Neural cell (in vitro differentiated cells): ENCODE results near the gene DCDC2. TPM values are rescaled to one million over a fixed set of nuclear protein-coding genes. Genes with fewer than 3 reads are reported as not detected.
A peak's percentile ranks its signal among the peaks of the same experiment; 100 is the strongest.

Source experiments
- H2AFZ ChIP-seq: fragments of 200-600, 300-800 bp; sonication (generic), shearing (Covaris generic); 2 replicates; pipeline ENCODE4 v1.6.0; 2014; ENCODE audit warnings: low read depth, mild to moderate bottlenecking, antibody characterized with exemption, low read length, moderate library complexity
- H3F3A ChIP-seq: fragments of 200-600 bp; shearing (Covaris generic); 2 replicates; pipeline ENCODE4 v1.6.1; 2016; ENCODE audit warnings: mild to moderate bottlenecking, moderate library complexity, mixed read lengths, antibody characterized with exemption, low read length; ENCODE audit not compliant: insufficient read depth, poor library complexity, severe bottlenecking
- H3K27ac ChIP-seq: fragments of 200-600, 300-800 bp; sonication (generic), shearing (Covaris generic); 2 replicates; pipeline ENCODE4 v1.5.1; 2014; ENCODE audit warnings: mild to moderate bottlenecking, low read length, moderate library complexity
- H3K27me3 ChIP-seq: fragments of 300-800, 200-600 bp; sonication (generic), shearing (Covaris generic); 2 replicates; pipeline ENCODE4 v1.6.0; 2014; ENCODE audit warnings: mild to moderate bottlenecking, low read depth, low read length, moderate library complexity; ENCODE audit not compliant: insufficient read depth
- H3K36me3 ChIP-seq: fragments of 300-800, 200-600 bp; sonication (generic), shearing (Covaris generic); 2 replicates; pipeline ENCODE4 v1.5.1; 2014; ENCODE audit warnings: mild to moderate bottlenecking, antibody characterized with exemption, low read length, moderate library complexity; ENCODE audit not compliant: insufficient read depth
- H3K4me2 ChIP-seq: fragments of 300-800, 200-600 bp; sonication (generic), shearing (Covaris generic); 2 replicates; pipeline ENCODE4 v1.6.0; 2014; ENCODE audit warnings: mild to moderate bottlenecking, low read length
- H3K4me3 ChIP-seq: fragments of 300-800, 200-600 bp; sonication (generic), shearing (Covaris generic); 2 replicates; pipeline ENCODE4 v1.5.1; 2014; ENCODE audit warnings: mild to moderate bottlenecking, low read length, moderate library complexity
- H3K79me2 ChIP-seq: fragments of 200-600 bp; shearing (Covaris generic); replicated peaks from 2 replicates; pipeline ENCODE4 v1.6.0; 2014; ENCODE audit warnings: mild to moderate bottlenecking, low read length, moderate library complexity; ENCODE audit not compliant: insufficient read depth
- H3K9ac ChIP-seq: fragments of 300-800, 200-600 bp; sonication (generic), shearing (Covaris generic); 2 replicates; pipeline ENCODE4 v1.6.1; 2016; ENCODE audit warnings: mild to moderate bottlenecking, low read length, mixed read lengths
- H3K9me2 ChIP-seq: fragments of 200-600 bp; shearing (Covaris generic); 2 replicates; pipeline ENCODE4 v1.6.1; 2016; ENCODE audit warnings: mild to moderate bottlenecking, low read length, mixed read lengths; ENCODE audit not compliant: insufficient read depth
- H3K9me3 ChIP-seq: fragments of 200-600, 300-800 bp; sonication (generic), shearing (Covaris generic); 2 replicates; pipeline ENCODE4 v1.6.1; 2016; ENCODE audit warnings: mild to moderate bottlenecking, mixed run types, low read length, moderate library complexity, mixed read lengths
- H4K20me1 ChIP-seq: fragments of 200-600 bp; shearing (Covaris generic); 2 replicates; pipeline ENCODE4 v1.6.1; 2016; ENCODE audit warnings: mild to moderate bottlenecking, mixed run types; ENCODE audit not compliant: insufficient read depth
- CTCF ChIP-seq: fragments of 450-650 bp; IDR thresholded peaks from 2 replicates; pipeline ENCODE4 v1.5.1; 2014; ENCODE audit warnings: antibody characterized with exemption, mild to moderate bottlenecking, moderate library complexity; ENCODE audit not compliant: poor library complexity, severe bottlenecking
- EP300 ChIP-seq: fragments of 450-650 bp; conservative IDR thresholded peaks from 2 replicates; pipeline ENCODE4 v1.6.1; 2014; ENCODE audit warnings: antibody characterized with exemption, mild to moderate bottlenecking, moderate library complexity; ENCODE audit not compliant: poor library complexity, severe bottlenecking
- EZH2 ChIP-seq: fragments of 200-600, 300-800 bp; shearing (Covaris generic), sonication (generic); IDR thresholded peaks from 2 replicates; pipeline ENCODE4 v1.6.1; 2014; ENCODE audit warnings: antibody characterized with exemption, low read length, borderline replicate concordance, mild to moderate bottlenecking; ENCODE audit not compliant: insufficient read depth, poor library complexity, severe bottlenecking
- MXI1 ChIP-seq: fragments of 450-650 bp; conservative IDR thresholded peaks from 2 replicates; pipeline ENCODE4 v1.6.1; 2014; ENCODE audit warnings: antibody characterized with exemption, mild to moderate bottlenecking; ENCODE audit not compliant: poor library complexity, severe bottlenecking
- POLR2AphosphoS5 ChIP-seq: IDR thresholded peaks from 2 replicates; pipeline ENCODE4 v1.6.1; 2012
- RAD21 ChIP-seq: fragments of 450-650 bp; conservative IDR thresholded peaks from 2 replicates; pipeline ENCODE4 v1.6.1; 2014; ENCODE audit warnings: antibody characterized with exemption, mild to moderate bottlenecking, moderate library complexity
- SMC3 ChIP-seq: fragments of 450-650 bp; conservative IDR thresholded peaks from 2 replicates; pipeline ENCODE4 v1.6.1; 2014; ENCODE audit warnings: antibody characterized with exemption, mild to moderate bottlenecking, moderate library complexity; ENCODE audit not compliant: poor library complexity
- TAF1 ChIP-seq: IDR thresholded peaks from 2 replicates; pipeline ENCODE4 v1.6.1; 2012; ENCODE audit warnings: low read depth
- polyA plus RNA-seq: library from polyadenylated mRNA; depleted of rRNA; stranded (reverse); fragments of >200 nt; gene quantifications from 2 replicates; pipeline ENCODE4 v1.2.3, GENCODE V29; 2014
- TF ChIP-seq, protein P1 (sequence below): IDR thresholded peaks from 2 replicates; pipeline ENCODE4 v1.6.1; 2012; ENCODE audit warnings: borderline replicate concordance

Gene DCDC2
- polyA plus RNA-seq, 1 donor from 2014 or later = 0.57 TPM

DNA sequence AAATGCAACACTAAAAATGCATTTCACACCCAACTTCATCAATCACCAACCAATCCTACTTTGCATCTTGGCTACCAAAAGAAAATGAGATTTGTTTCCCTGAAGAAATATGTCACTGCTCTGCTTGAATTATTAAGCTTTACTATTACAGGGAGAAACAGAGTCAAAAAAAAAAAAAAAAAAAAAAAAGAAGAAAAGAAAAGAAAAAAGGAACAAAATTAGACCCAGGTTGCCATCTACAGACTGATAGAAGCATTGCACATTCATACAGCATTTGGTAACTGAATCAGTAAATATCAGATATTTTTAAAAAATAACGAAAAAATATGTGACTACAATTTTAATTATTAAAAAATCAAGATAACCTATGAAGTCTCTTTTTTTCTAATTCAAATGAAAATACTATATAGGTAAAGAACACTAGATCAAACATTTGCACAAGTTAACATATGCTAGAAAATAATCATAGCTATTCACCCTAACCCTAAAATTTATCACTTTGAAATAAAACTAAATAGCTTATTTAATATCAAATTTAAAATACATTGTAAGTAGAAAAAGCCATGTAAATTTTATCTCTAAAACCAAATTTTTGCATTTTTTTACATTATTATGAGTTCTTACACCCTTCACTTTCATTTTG is 83.3 kb downstream of the DCDC2 start:
- H2AFZ ChIP-seq = no peak overlapping the region

DNA sequence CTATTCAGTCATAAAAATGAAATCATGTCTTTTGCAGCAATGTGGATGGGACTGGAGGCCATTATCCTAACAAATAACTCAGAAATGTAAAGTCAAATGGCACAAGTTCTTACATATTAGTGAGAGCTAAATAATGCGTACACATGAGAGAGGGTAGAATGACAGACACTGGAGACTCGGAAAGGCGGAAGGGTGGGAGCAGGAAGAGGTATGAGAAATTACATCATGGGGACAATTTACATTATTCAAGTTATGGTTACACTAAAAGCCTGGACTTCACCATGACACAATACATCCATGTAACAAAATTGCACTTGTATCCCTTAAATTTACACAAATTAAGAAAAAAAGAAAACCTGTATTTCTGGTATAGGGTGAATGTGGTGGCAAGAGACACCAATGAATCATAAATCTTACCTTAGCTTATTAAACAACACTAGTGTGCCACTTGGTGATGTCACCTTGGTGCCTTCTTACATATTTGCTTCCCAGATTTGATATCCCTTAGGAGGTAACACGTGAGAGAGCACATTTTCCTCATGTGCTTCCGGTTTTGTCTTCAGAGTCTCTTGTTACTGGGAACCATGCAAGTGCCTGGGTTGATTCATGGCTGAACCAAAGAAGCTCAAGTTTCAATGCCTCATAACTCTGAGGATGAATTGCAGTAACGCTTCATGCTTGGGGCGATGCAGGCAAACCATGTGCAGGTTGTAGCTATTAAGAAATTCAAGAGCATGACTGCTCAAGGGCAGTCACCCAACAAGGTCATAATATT is 84.6 kb downstream of the DCDC2 start:
- Histone ChIP-seq H2AFZ (no peak overlapping the region), H3K9me3 (no peaks in the 10 kb centered on the region), H3K4me2 (no peak overlapping the region), H3F3A (no peaks in the 10 kb centered on the region), H3K4me3 (no peak overlapping the region), H3K9ac (no peak overlapping the region), H3K79me2 (no peaks in the 10 kb centered on the region), H3K36me3 (no peaks in the 10 kb centered on the region), H3K27ac (no peak overlapping the region), H3K9me2 (no peaks in the 10 kb centered on the region), H3K27me3 (no peaks in the 10 kb centered on the region), H4K20me1 (no peaks in the 10 kb centered on the region)
- TF ChIP-seq MXI1 (no peak), POLR2AphosphoS5 (no peak), RAD21 (no peak), SMC3 (no peak), TAF1 (no peak), CTCF (no peak)
- TF ChIP-seq, protein P1, sequence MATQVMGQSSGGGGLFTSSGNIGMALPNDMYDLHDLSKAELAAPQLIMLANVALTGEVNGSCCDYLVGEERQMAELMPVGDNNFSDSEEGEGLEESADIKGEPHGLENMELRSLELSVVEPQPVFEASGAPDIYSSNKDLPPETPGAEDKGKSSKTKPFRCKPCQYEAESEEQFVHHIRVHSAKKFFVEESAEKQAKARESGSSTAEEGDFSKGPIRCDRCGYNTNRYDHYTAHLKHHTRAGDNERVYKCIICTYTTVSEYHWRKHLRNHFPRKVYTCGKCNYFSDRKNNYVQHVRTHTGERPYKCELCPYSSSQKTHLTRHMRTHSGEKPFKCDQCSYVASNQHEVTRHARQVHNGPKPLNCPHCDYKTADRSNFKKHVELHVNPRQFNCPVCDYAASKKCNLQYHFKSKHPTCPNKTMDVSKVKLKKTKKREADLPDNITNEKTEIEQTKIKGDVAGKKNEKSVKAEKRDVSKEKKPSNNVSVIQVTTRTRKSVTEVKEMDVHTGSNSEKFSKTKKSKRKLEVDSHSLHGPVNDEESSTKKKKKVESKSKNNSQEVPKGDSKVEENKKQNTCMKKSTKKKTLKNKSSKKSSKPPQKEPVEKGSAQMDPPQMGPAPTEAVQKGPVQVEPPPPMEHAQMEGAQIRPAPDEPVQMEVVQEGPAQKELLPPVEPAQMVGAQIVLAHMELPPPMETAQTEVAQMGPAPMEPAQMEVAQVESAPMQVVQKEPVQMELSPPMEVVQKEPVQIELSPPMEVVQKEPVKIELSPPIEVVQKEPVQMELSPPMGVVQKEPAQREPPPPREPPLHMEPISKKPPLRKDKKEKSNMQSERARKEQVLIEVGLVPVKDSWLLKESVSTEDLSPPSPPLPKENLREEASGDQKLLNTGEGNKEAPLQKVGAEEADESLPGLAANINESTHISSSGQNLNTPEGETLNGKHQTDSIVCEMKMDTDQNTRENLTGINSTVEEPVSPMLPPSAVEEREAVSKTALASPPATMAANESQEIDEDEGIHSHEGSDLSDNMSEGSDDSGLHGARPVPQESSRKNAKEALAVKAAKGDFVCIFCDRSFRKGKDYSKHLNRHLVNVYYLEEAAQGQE = no peak

More for the DNA sequence above, 83.3 kb downstream of the DCDC2 start:
- H3K9me3 ChIP-seq = no peaks in the 10 kb centered on the region
- peak; percentile 78 for TF ChIP-seq CTCF
- peak; percentile 74 for TF ChIP-seq SMC3
- TF ChIP-seq POLR2AphosphoS5 = no peak
- TF ChIP-seq, protein P1 = no peak
- TF ChIP-seq EP300 = no peak
- peak; percentile 81 for TF ChIP-seq RAD21
- no peak for TF ChIP-seq TAF1
- TF ChIP-seq MXI1 = no peak
- TF ChIP-seq EZH2 = no peak
- no peak overlapping the region for H3K4me3 ChIP-seq
- H4K20me1 ChIP-seq = no peaks in the 10 kb centered on the region
- no peaks in the 10 kb centered on the region for H3K36me3 ChIP-seq
- H3K27me3 ChIP-seq = no peaks in the 10 kb centered on the region
- H3K79me2 ChIP-seq = no peaks in the 10 kb centered on the region
- H3F3A ChIP-seq = no peaks in the 10 kb centered on the region
- H3K9me2 ChIP-seq = no peaks in the 10 kb centered on the region
- no peak overlapping the region for H3K9ac ChIP-seq
- H3K27ac ChIP-seq = no peak overlapping the region
- no peak overlapping the region for H3K4me2 ChIP-seq
